ENCODE measurements around the gene NOP53.

DNA sequence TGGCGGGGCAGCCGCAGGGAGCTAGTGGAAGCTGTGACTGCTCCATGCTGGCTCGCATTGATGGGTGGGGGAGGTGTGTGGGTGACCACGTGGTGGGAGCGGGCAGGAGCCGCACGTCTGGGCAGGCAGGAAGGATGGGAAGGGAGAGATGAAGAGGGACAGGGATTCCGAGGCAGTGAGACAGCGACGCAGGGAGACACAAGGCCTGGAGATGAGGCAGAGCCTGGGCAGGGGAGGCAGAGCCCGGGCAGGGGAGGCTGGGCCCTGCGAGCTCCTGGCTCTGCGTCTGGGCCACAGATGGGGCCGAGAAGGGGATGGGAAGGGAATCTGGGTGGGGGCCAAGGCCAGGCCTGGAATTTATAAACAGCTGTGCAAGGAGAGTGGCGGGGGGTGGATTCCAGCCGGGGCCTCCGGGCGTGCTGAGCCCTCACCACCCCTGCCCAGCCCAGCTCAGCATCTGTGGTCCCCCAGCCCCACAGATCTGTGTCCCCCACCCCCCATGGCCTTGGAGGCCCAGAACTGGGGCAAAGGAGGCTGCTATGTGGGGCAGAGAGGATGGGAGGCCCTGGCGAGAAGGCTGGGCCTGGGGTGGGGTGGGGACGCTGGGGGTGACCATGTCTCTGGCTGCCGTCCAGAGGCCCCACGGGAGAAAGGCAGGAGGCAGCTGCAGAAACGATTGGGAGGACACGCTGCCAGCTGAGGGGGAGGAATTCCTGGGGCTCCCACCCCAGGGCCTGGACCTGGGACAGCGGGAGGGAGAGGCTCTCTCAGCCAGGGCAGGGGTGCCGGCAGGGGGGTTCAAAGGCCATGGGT lies 26.1 kb upstream of the NOP53 start:
- TF ChIP-seq, protein P1, sequence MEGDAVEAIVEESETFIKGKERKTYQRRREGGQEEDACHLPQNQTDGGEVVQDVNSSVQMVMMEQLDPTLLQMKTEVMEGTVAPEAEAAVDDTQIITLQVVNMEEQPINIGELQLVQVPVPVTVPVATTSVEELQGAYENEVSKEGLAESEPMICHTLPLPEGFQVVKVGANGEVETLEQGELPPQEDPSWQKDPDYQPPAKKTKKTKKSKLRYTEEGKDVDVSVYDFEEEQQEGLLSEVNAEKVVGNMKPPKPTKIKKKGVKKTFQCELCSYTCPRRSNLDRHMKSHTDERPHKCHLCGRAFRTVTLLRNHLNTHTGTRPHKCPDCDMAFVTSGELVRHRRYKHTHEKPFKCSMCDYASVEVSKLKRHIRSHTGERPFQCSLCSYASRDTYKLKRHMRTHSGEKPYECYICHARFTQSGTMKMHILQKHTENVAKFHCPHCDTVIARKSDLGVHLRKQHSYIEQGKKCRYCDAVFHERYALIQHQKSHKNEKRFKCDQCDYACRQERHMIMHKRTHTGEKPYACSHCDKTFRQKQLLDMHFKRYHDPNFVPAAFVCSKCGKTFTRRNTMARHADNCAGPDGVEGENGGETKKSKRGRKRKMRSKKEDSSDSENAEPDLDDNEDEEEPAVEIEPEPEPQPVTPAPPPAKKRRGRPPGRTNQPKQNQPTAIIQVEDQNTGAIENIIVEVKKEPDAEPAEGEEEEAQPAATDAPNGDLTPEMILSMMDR (conservative IDR thresholded peaks at IDR 0.05; ENCODE audit: low read length): no peak
- TF ChIP-seq EZH2phosphoT487 (IDR thresholded peaks at IDR 0.05; ENCODE audit: borderline replicate concordance, low read depth, low read length): no peak

Data from OCI-LY7 (cell line).